T-helper 2 cell treated with Interferon-gamma antibody and Interleukin-4, amounts not matched to agents 100 ng/mL and 5 ng/mL, for 36 hours (primary cell): Measurements from ENCODE around the gene PPAT. TPM values are rescaled to one million over a fixed set of nuclear protein-coding genes. Genes with fewer than 3 reads are reported as not detected.
"Not testable (repeated sequence)": the region's sequence is repeated elsewhere in the genome, so short reads cannot be mapped to it uniquely, and the experiment has no call there.

Experiments
- intact Hi-C: fragments of 100-400 bp; cut with micrococcal nuclease; formaldehyde crosslinking; loops from one replicate; pipeline ENCODE4 v1.15.1; 2023
- total RNA-seq: library from RNA; stranded (reverse); gene quantifications from 2 replicates; pipeline ENCODE4 v1.2.3, GENCODE V29; 2022

The PPAT gene
- total RNA-seq, 1 donor from 2014 or later = 38.5 TPM

GRCh38 chr4:56387023-56388001 is 48.1 kb downstream of the PPAT start, which contains the start of gene AASDH:
Gene AASDH (minus strand): TSS chr4:56387491. CDS start chr4:56384299, 3,192 bp downstream.
- intact Hi-C loops = loop anchor here (1.0 to 5.0 kb wide), 9 partner anchors 48 to 840 kb away; partner anchors contain the start of genes CEP135, CLOCK, EXOC1 and POLR2B

DNA sequence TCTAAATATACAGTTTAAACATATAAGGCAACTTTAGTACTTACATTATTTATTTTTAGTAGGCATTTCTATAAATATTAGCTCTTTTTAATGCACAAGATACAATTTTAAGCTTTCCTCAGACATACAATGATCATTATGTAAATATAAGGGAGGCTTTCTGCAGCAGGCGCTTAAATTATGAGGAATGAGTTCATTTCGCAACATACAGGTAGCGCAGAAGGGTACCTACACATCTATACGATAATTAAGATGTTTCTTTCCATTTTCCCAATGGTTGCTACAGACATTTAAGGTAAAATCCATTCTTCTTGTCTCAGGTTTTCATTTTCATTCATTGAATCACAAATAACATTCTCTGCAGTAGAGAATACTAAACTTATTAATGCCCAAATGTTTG is 49.3 kb downstream of the PPAT start:
- intact Hi-C loops = loop anchor here (2.0 to 5.0 kb wide), 6 partner anchors 146 to 839 kb away; partner anchors contain the start of genes CLOCK, EXOC1 and POLR2B

DNA sequence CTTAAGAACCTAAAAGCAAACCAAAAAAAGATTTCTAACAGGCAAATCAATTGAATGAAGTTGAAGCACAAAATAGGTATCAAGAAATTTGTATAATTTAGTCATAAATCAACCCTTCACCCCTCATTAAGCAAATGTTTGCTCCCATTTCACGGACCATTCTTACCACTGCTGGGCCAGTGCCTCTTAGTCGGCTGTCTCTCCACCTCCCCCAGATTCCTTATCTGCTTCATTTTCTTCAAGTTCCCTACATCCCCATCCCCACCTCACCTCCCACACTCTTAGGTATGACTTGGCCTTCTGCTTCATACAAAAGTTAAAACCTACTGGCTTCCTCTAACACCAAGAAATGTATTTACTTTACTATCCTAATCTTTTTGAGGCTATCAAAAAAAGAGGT is 60.0 kb downstream of the PPAT start:
- intact Hi-C loops = no loop called here

- intact Hi-C loops = no loop called here
Observed at GRCh38 chr4:56374956-56375355, 60.5 kb downstream of the PPAT start.

DNA sequence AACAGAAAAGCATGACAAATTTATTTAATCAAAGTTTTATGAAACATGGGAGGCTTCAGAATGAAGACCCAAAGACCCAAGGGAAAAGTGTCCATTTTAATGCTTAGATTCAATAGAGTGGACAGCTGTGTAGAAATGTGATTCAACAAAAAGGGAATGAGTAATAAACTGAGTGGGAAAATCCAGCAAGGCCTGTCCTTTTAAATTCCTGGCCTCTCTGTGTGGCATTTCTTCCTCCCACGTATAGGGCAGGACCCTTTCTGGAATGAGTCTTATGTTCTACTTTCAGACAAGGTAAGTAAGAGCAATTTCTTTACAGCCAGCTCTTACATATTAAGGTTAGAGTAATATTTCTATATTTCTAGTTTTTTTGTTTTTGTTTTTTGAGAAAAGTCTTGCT is 62.6 kb downstream of the PPAT start:
- intact Hi-C loops = no loop called here

- intact Hi-C loops = no loop called here
Observed at GRCh38 chr4:56371426-56372220, 63.8 kb downstream of the PPAT start.

GRCh38 chr4:56370377-56370776 is 65.0 kb downstream of the PPAT start:
- intact Hi-C loops = no loop called here

GRCh38 chr4:56362981-56363380 is 72.4 kb downstream of the PPAT start:
- intact Hi-C loops = not testable (repeated sequence)

DNA sequence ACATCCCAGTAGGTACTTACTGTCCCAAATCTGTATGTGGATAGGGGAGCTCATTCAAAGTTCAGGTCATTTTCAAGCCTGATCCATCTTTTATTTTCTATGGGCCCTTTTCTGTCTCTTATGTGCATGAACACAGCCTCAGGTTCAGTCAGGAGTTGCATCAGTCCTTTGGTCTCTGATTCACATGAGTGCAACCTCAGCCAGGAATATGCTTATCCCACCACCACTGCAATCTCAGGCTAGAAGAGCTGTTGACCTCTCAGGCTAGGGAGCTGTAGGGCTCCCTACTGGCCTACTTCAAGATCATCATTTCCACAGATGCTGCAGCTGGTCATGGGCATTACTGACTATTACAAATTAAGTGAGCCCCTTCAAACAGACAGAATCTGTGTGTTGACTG is 75.3 kb downstream of the PPAT start:
- intact Hi-C loops = no loop called here

DNA sequence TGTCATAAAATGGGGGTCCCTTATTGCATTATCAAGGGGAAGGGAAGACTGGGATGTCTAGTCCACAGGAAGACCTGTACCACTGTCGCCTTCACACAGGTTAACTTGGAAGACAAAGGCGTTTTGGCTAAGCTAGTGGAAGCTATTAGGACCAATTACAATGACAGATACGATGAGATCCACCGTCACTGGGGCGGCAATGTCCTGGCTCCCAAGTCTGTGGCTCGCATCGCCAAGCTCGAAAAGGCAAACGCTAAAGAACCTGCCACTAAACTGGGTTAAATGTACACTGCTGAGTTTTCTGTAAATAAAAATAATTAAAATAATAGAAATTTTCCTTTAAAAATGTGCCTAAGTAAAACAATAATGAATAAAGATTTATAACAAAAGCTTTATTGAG is 78.8 kb downstream of the PPAT start:
- intact Hi-C loops = no loop called here

- intact Hi-C loops = no loop called here
Observed at GRCh38 chr4:56348576-56348975, 86.8 kb downstream of the PPAT start.

GRCh38 chr4:56345458-56345857 is 90.0 kb downstream of the PPAT start:
- intact Hi-C loops = no loop called here

Other genes starting within 250 kb of the PPAT start
- 9.4 and 12.2 TPM in 2 replicates for gene AASDH, start 48.1 kb downstream of the PPAT start, total RNA-seq
- 188 and 190 TPM in 2 replicates for gene PAICS, start 645 bp upstream of the PPAT start, total RNA-seq
- 155 and 156 TPM in 2 replicates for gene SRP72, start 32.0 kb upstream of the PPAT start, total RNA-seq
- 0.14 TPM in 1 of 2 replicates, not detected in the other for gene ARL9, start 70.2 kb upstream of the PPAT start, total RNA-seq
- gene HOPX, start 245.7 kb upstream of the PPAT start, total RNA-seq = 36.8 and 36.9 TPM in 2 replicates